GM18508 (cell line): ENCODE measurements around the gene TMEM80.
"Not testable (repeated sequence)": the region's sequence is repeated elsewhere in the genome, so short reads cannot be mapped to it uniquely, and the experiment has no call there.

Experiments used
- ATAC-seq: cut with Tn5 transposase; IDR thresholded peaks from one replicate; pipeline ENCODE4 v1.9.1; 2021; ENCODE audit warnings: moderate number of reproducible peaks; ENCODE audit not compliant: insufficient read depth, unreplicated experiment

Gene TMEM80

GRCh38 chr11:737899-738298 is 42.3 kb downstream of the TMEM80 start:
- not testable (repeated sequence) for ATAC-seq

GRCh38 chr11:742156-742546 is 46.5 kb downstream of the TMEM80 start:
- ATAC-seq, result no peak

- ATAC-seq, result no peak
Measured at GRCh38 chr11:742571-743201, 47.1 kb downstream of the TMEM80 start.

GRCh38 chr11:745428-745827 is 49.8 kb downstream of the TMEM80 start:
- ATAC-seq, result no peak

GRCh38 chr11:746289-747157 is 50.9 kb downstream of the TMEM80 start:
- no peak for ATAC-seq

GRCh38 chr11:747158-748006 is 51.8 kb downstream of the TMEM80 start, which contains the start of gene TALDO1:
TSS of gene TALDO1 (plus strand) at chr11:747464. CDS start at chr11:747482, 18 bp downstream.
- ATAC-seq, result no peak

- ATAC-seq, result no peak
Measured at GRCh38 chr11:748007-748359, 52.4 kb downstream of the TMEM80 start.

GRCh38 chr11:749731-750130 is 54.1 kb downstream of the TMEM80 start:
- no peak for ATAC-seq
